ENCODE measurements around the gene ABCD4. TPM values are rescaled to one million over a fixed set of nuclear protein-coding genes. Genes with fewer than 3 reads are reported as not detected.

The ABCD4 gene
- polyA plus RNA-seq, 1 of the 3 experiments (the other 2 are of a cell fraction), result 37.0 TPM

- Histone ChIP-seq H3K9me3 (no peaks in the 10 kb centered on the region), H3K4me1 (ENCODE audit: control insufficient read depth in 1 of 2, insufficient read depth in 2 of 2, low read depth in 1 of 2, low read length in 1 of 2) (no peaks in the 10 kb centered on the region; a peak in 1 of 4 replicates), H2AFZ (ENCODE audit: low read depth) (no peak overlapping the region), H3K27me3 (ENCODE audit: insufficient read depth) (peaks cover 97% of the 10 kb centered on the region), H3K4me3 (ENCODE audit: low read depth in 2 of 2, low read length in 1 of 2) (no peak overlapping the region), H3K9me2 (no peaks in the 10 kb centered on the region), H3K27ac (ENCODE audit: low read depth in 2 of 2, low read length in 1 of 2) (no peak overlapping the region), H3K36me3 (replicated peaks in 1 of 2; ENCODE audit: control insufficient read depth in 1 of 2, insufficient read depth in 2 of 2, low read length in 1 of 2) (no peaks in the 10 kb centered on the region), H3F3A (replicated peaks; ENCODE audit: insufficient read depth) (no peaks in the 10 kb centered on the region), H3K9ac (no peak overlapping the region), H3K79me2 (ENCODE audit: insufficient read depth) (no peaks in the 10 kb centered on the region), H4K20me1 (ENCODE audit: insufficient read depth) (peaks cover 18% of the 10 kb centered on the region), H3K4me2 (no peak overlapping the region)
- CTCF ChIA-PET, result interaction anchor here (0.8 to 6.2 kb wide), 6 partner anchors 9 to 130 kb away, joined by 3 to 30 read pairs (median 5); no protein-coding TSS in a partner anchor
- no peak for DNase-seq
- POLR2A ChIA-PET, result no interaction called here
- WGBS (ENCODE audit: low lambda C conversion rate), result 14% methylated on average over 14 of the region's 14 CpGs
- TF ChIP-seq TEAD4 (IDR thresholded peaks at IDR 0.05; ENCODE audit: borderline replicate concordance, insufficient read depth) (no peak), YY1 (IDR thresholded peaks at IDR 0.05; ENCODE audit: low read depth) (no peak), MXI1 (IDR thresholded peaks at IDR 0.05; ENCODE audit: low read depth, low read length) (no peak), RFX5 (IDR thresholded peaks at IDR 0.05; ENCODE audit: low read length) (no peak), CHD2 (IDR thresholded peaks at IDR 0.05; ENCODE audit: low read length, partially characterized antibody) (no peak), SIN3A (IDR thresholded peaks at IDR 0.05; ENCODE audit: borderline replicate concordance, low read depth, low read length) (no peak), EZH2phosphoT487 (IDR thresholded peaks at IDR 0.05; ENCODE audit: borderline replicate concordance, low read depth) (no peak; the same call in 1 of the 2 replicates), MAX (IDR thresholded peaks at IDR 0.05; ENCODE audit: low read depth) (no peak), REST (IDR thresholded peaks at IDR 0.05; ENCODE audit: low read depth, low read length) (no peak), PBX3 (IDR thresholded peaks at IDR 0.05) (no peak), MEF2A (IDR thresholded peaks at IDR 0.05; ENCODE audit: borderline replicate concordance, low read depth) (no peak), FOXJ3 (CRISPR knock-in tag; IDR thresholded peaks at IDR 0.05) (no peak), POLR2AphosphoS5 (IDR thresholded peaks at IDR 0.05; ENCODE audit: low read depth, low read length) (no peak), IRF3 (IDR thresholded peaks at IDR 0.05; ENCODE audit: low read depth, low read length) (no peak), RAD21 (IDR thresholded peaks at IDR 0.05; ENCODE audit: low read length) (no peak), TCF12 (IDR thresholded peaks at IDR 0.05) (no peak), ELF1 (IDR thresholded peaks at IDR 0.05) (no peak), GATA2 (CRISPR knock-in tag; IDR thresholded peaks at IDR 0.05) (no peak), RXRA (IDR thresholded peaks at IDR 0.05; ENCODE audit: borderline replicate concordance, low read depth) (no peak)
These were observed 61.1 kb downstream of the ABCD4 start for GRCh38 chr14:74241652-74242017.

All from SK-N-SH (cell line).